T-helper 17 cell (primary cell): ENCODE results near the gene RPS6KB1. TPM values are rescaled to one million over a fixed set of nuclear protein-coding genes. Genes with fewer than 3 reads are reported as not detected.
"Not testable (repeated sequence)": the region's sequence is repeated elsewhere in the genome, so short reads cannot be mapped to it uniquely, and the experiment has no call there.

Source experiments
- ATAC-seq: fragments of 150-1000 bp; cut with Tn5 transposase; 2 replicates; pipeline ENCODE4 v1.10.0; 2021; ENCODE audit warnings: mild to moderate bottlenecking, moderate library complexity
- DNase-seq, 3 donors: peaks; one replicate each; pipeline versions ENCODE4 v3.0.0 to v3.0.0-alpha.2; 2020 to 2021
- H3K9me3 ChIP-seq: one replicate; pipeline ENCODE4 v1.7.0; 2013; ENCODE audit warnings: low read length, mild to moderate bottlenecking; ENCODE audit not compliant: control insufficient read depth, poor library complexity, severe bottlenecking
- H3K27ac Mint-ChIP-seq: one replicate; pipeline ENCODE4 v1.8.0; 2022; ENCODE audit warnings: mild to moderate bottlenecking, moderate library complexity, mixed read lengths
- H3K27me3 Mint-ChIP-seq: one replicate; pipeline ENCODE4 v1.8.0; 2022; ENCODE audit warnings: mixed read lengths
- H3K36me3 Mint-ChIP-seq: one replicate; pipeline ENCODE4 v1.8.0; 2022; ENCODE audit warnings: low read depth, mixed read lengths
- H3K4me1 Mint-ChIP-seq: one replicate; pipeline ENCODE4 v1.8.0; 2022; ENCODE audit warnings: mild to moderate bottlenecking, mixed read lengths
- H3K4me3 Mint-ChIP-seq: one replicate; pipeline ENCODE4 v1.8.0; 2022; ENCODE audit warnings: mild to moderate bottlenecking, moderate library complexity, mixed read lengths
- total RNA-seq, 4 donors: library from RNA in 2 of 4; stranded (reverse) in 2 of 4; gene quantifications; one replicate each; pipeline ENCODE4 v1.2.3 and lab custom pipeline; 2022 to 2026

Gene RPS6KB1
- total RNA-seq, 2 donors from 2014 or later, result 86.6 to 105 TPM

- not testable (repeated sequence) for ATAC-seq, H3K27me3 Mint-ChIP-seq, H3K36me3 Mint-ChIP-seq, H3K4me1 Mint-ChIP-seq, DNase-seq, H3K27ac Mint-ChIP-seq, H3K4me3 Mint-ChIP-seq, H3K9me3 ChIP-seq
Measured at GRCh38 chr17:59930121-59930520, 37.2 kb downstream of the RPS6KB1 start.

- not testable (repeated sequence) for H3K27me3 Mint-ChIP-seq, H3K4me1 Mint-ChIP-seq, H3K4me3 Mint-ChIP-seq, H3K9me3 ChIP-seq, H3K27ac Mint-ChIP-seq, H3K36me3 Mint-ChIP-seq, DNase-seq, ATAC-seq
Measured at GRCh38 chr17:59930768-59931167, 37.8 kb downstream of the RPS6KB1 start.

GRCh38 chr17:59933317-59933716 is 40.4 kb downstream of the RPS6KB1 start:
- H3K9me3 ChIP-seq, H3K36me3 Mint-ChIP-seq, H3K4me1 Mint-ChIP-seq, DNase-seq, H3K27me3 Mint-ChIP-seq, H3K27ac Mint-ChIP-seq, ATAC-seq, H3K4me3 Mint-ChIP-seq: not testable (repeated sequence)

GRCh38 chr17:59940697-59941096 is 47.8 kb downstream of the RPS6KB1 start:
- not testable (repeated sequence) for H3K4me3 Mint-ChIP-seq, ATAC-seq, H3K27me3 Mint-ChIP-seq, DNase-seq, H3K9me3 ChIP-seq, H3K36me3 Mint-ChIP-seq, H3K4me1 Mint-ChIP-seq
- H3K27ac Mint-ChIP-seq, result peak overlapping the region; percentile 67

GRCh38 chr17:59941131-59941530 is 48.2 kb downstream of the RPS6KB1 start:
- H3K9me3 ChIP-seq, result no peaks in the 10 kb centered on the region
- Mint-ChIP-seq H3K27me3 (no peaks in the 10 kb centered on the region), H3K4me1 (peaks cover 9% of the 10 kb centered on the region), H3K36me3 (peaks cover 9% of the 10 kb centered on the region), H3K27ac (no peak overlapping the region), H3K4me3 (no peak overlapping the region)
- ATAC-seq (no peak), DNase-seq (no peak)

GRCh38 chr17:59946433-59946832 is 53.5 kb downstream of the RPS6KB1 start:
- peak overlapping the region; percentile 7 for H3K4me3 Mint-ChIP-seq
- ATAC-seq, H3K27me3 Mint-ChIP-seq, DNase-seq, H3K9me3 ChIP-seq, H3K4me1 Mint-ChIP-seq, H3K27ac Mint-ChIP-seq, H3K36me3 Mint-ChIP-seq: not testable (repeated sequence)

- H3K36me3 Mint-ChIP-seq, H3K9me3 ChIP-seq, H3K27me3 Mint-ChIP-seq, ATAC-seq, DNase-seq, H3K4me3 Mint-ChIP-seq: not testable (repeated sequence)
- H3K4me1 Mint-ChIP-seq, result peaks cover 12% of the 10 kb centered on the region
- H3K27ac Mint-ChIP-seq, result peak overlapping the region; percentile 14
Measured at GRCh38 chr17:59947310-59947709, 54.4 kb downstream of the RPS6KB1 start.

GRCh38 chr17:59950049-59950448 is 57.1 kb downstream of the RPS6KB1 start:
- Mint-ChIP-seq H3K27ac (no peak overlapping the region), H3K4me3 (no peak overlapping the region), H3K36me3 (peaks cover 9% of the 10 kb centered on the region)

GRCh38 chr17:59954856-59955255 is 61.9 kb downstream of the RPS6KB1 start:
- no peak overlapping the region for H3K27ac Mint-ChIP-seq
- H3K9me3 ChIP-seq, result no peaks in the 10 kb centered on the region
- H3K4me1 Mint-ChIP-seq, result peaks cover 15% of the 10 kb centered on the region
- no peak for DNase-seq
- H3K4me3 Mint-ChIP-seq, result no peak overlapping the region
- H3K27me3 Mint-ChIP-seq, result no peaks in the 10 kb centered on the region
- peaks cover 6% of the 10 kb centered on the region for H3K36me3 Mint-ChIP-seq
- ATAC-seq, result no peak

More at GRCh38 chr17:59950049-59950448, 57.1 kb downstream of the RPS6KB1 start:
- Mint-ChIP-seq H3K4me1 (peaks cover 12% of the 10 kb centered on the region), H3K27me3 (no peaks in the 10 kb centered on the region)
- DNase-seq, result no peak
- ATAC-seq, result no peak
- no peaks in the 10 kb centered on the region for H3K9me3 ChIP-seq

- H3K27ac Mint-ChIP-seq, result peak overlapping the region; percentile 87
- H3K9me3 ChIP-seq, H3K4me3 Mint-ChIP-seq, DNase-seq, H3K36me3 Mint-ChIP-seq, H3K27me3 Mint-ChIP-seq, ATAC-seq: not testable (repeated sequence)
- peaks cover 13% of the 10 kb centered on the region for H3K4me1 Mint-ChIP-seq
Measured at GRCh38 chr17:59959574-59959973, 66.7 kb downstream of the RPS6KB1 start.

- Mint-ChIP-seq H3K4me3 (peak overlapping the region; percentile 92), H3K4me1 (peaks cover 16% of the 10 kb centered on the region), H3K36me3 (peaks cover 6% of the 10 kb centered on the region), H3K27ac (peak overlapping the region; percentile 98), H3K27me3 (no peaks in the 10 kb centered on the region)
- no peak for DNase-seq
- no peaks in the 10 kb centered on the region for H3K9me3 ChIP-seq
- ATAC-seq, result no peak
Measured at GRCh38 chr17:59962739-59963318, 69.9 kb downstream of the RPS6KB1 start.

- peak overlapping the region; percentile 92 for H3K4me3 Mint-ChIP-seq
- DNase-seq (peak in 2 of 3 donors; percentile 14), ATAC-seq (peak; percentile 61)
- H3K9me3 ChIP-seq, result no peaks in the 10 kb centered on the region
- peak overlapping the region; percentile 98 for H3K27ac Mint-ChIP-seq
- H3K36me3 Mint-ChIP-seq, result peaks cover 3% of the 10 kb centered on the region
- peaks cover 12% of the 10 kb centered on the region for H3K4me1 Mint-ChIP-seq
- H3K27me3 Mint-ChIP-seq, result no peaks in the 10 kb centered on the region
Measured at GRCh38 chr17:59963738-59964481, 71.0 kb downstream of the RPS6KB1 start.

- peaks cover 8% of the 10 kb centered on the region for H3K4me1 Mint-ChIP-seq
Measured at GRCh38 chr17:59964482-59965328, 71.8 kb downstream of the RPS6KB1 start, which contains the start of gene RNFT1. Gene RNFT1, minus strand, starts transcription at chr17:59964740. Its CDS starts 77 bp downstream, at chr17:59964663.

More at GRCh38 chr17:59964482-59965328, 71.8 kb downstream of the RPS6KB1 start, which contains the start of gene RNFT1:
- no peaks in the 10 kb centered on the region for H3K27me3 Mint-ChIP-seq
- no peaks in the 10 kb centered on the region for H3K36me3 Mint-ChIP-seq
- peak within 1 kb of the TSS; percentile 92 for H3K4me3 Mint-ChIP-seq
- ATAC-seq (peak; percentile 92), DNase-seq (peak; percentile 83 to 91 (median 88))
- H3K9me3 ChIP-seq, result no peaks in the 10 kb centered on the region
- peak within 1 kb of the TSS; percentile 98 for H3K27ac Mint-ChIP-seq
